Measurements from ENCODE around the gene RYR2.

GRCh38 chr1:237180256-237180655 lies 138.3 kb downstream of the RYR2 start:
- TF ChIP-seq CTCF (IDR thresholded peaks at IDR 0.05) (no peak), POLR2A (IDR thresholded peaks at IDR 0.05) (no peak)
